Endothelial cell of umbilical vein (primary cell): ENCODE results near the gene OSBPL6. TPM values are rescaled to one million over a fixed set of nuclear protein-coding genes. Genes with fewer than 3 reads are reported as not detected.

ENCODE experiments used
- BruUV-seq: library from RNA; stranded (reverse); fragments of 400-500 nt; replicated peaks from 2 replicates; lab custom pipeline; 2021; lab: Mats Ljungman, UMichigan
- CTCF ChIA-PET: fragments of 300-600, 350-600 bp; sonication (Branson Sonifier 250); formaldehyde crosslinking; loops from one replicate; lab custom pipeline; 2021; ENCODE audit warnings: antibody characterized with exemption, inconsistent platforms; lab: Charles Lee
- POLR2A ChIA-PET: fragments of 300-600, 350-600 bp; sonication (Branson Sonifier 250); formaldehyde crosslinking; loops from one replicate; lab custom pipeline; 2021; ENCODE audit warnings: antibody characterized with exemption, inconsistent platforms; lab: Charles Lee
- DNase-seq: peaks from one replicate; pipeline ENCODE4 v3.0.0-alpha.2; 2011; ENCODE audit warnings: low read depth, low spot score
- FAIRE-seq: peaks from 2 replicates; lab custom pipeline; 2011; peaks lifted over from hg19 to GRCh38; lab: Jason Lieb, UNC
- H2AFZ ChIP-seq: 2 replicates; pipeline ENCODE4 v1.6.0; 2012; ENCODE audit warnings: low read depth, low read length, control low read depth, inconsistent platforms
- H3K27ac ChIP-seq: 2 replicates; pipeline ENCODE4 v1.5.1; 2011; ENCODE audit warnings: low read depth, mild to moderate bottlenecking, control low read depth, low read length, moderate library complexity; ENCODE audit not compliant: insufficient read depth
- H3K27me3 ChIP-seq, 2 experiments: 2 replicates each; pipeline versions ENCODE4 v1.6.0 to v1.6.1; 2011; ENCODE audit warnings: low read length in 2 of 2, mixed read lengths in 1 of 2; ENCODE audit not compliant: control insufficient read depth in 2 of 2, insufficient read depth in 2 of 2
- H3K36me3 ChIP-seq, 2 experiments: 2 replicates in 1 of 2; 3 replicates in 1 of 2; pipeline ENCODE4 v1.5.1; 2011; ENCODE audit warnings: low read length in 2 of 2, mild to moderate bottlenecking in 1 of 2, moderate library complexity in 1 of 2; ENCODE audit not compliant: control insufficient read depth in 2 of 2, insufficient read depth in 2 of 2; ENCODE audit errors: extremely low read depth in 1 of 2
- H3K4me1 ChIP-seq: 3 replicates; pipeline ENCODE4 v1.5.1; 2011; ENCODE audit warnings: mild to moderate bottlenecking, low read length; ENCODE audit not compliant: control insufficient read depth, insufficient read depth; ENCODE audit errors: extremely low read depth
- H3K4me2 ChIP-seq: 2 replicates; pipeline ENCODE4 v1.6.1; 2011; ENCODE audit warnings: low read length, control low read depth, mixed read lengths; ENCODE audit not compliant: insufficient read depth
- H3K4me3 ChIP-seq, 3 experiments: fragments of 200-600 bp in 1 of 3; sonication (generic), shearing (Covaris generic) in 1 of 3; replicated peaks in 1 of 3; 2 replicates each; pipeline ENCODE4 v1.5.1; 2011 to 2016; ENCODE audit warnings: control low read depth in 3 of 3, low read length in 3 of 3, mild to moderate bottlenecking in 2 of 3, inconsistent platforms in 1 of 3, low read depth in 1 of 3, moderate library complexity in 1 of 3; ENCODE audit not compliant: insufficient read depth in 1 of 3
- H3K79me2 ChIP-seq: 2 replicates; pipeline ENCODE4 v1.6.0; 2012; ENCODE audit warnings: low read length, inconsistent platforms; ENCODE audit not compliant: control insufficient read depth, insufficient read depth
- H3K9ac ChIP-seq: replicated peaks from 2 replicates; pipeline ENCODE3; 2011; ENCODE audit warnings: low read length, control low read depth; ENCODE audit not compliant: insufficient read depth; ENCODE audit errors: extremely low read depth
- H3K9me1 ChIP-seq: replicated peaks from 3 replicates; pipeline ENCODE4 v1.6.0; 2011; ENCODE audit warnings: mild to moderate bottlenecking, low read length; ENCODE audit not compliant: control insufficient read depth, insufficient read depth; ENCODE audit errors: extremely low read depth
- H3K9me3 ChIP-seq: replicated peaks from 2 replicates; pipeline ENCODE4 v1.5.1; 2012; ENCODE audit warnings: low read length, inconsistent platforms; ENCODE audit not compliant: control insufficient read depth, insufficient read depth
- H4K20me1 ChIP-seq: replicated peaks from 2 replicates; pipeline ENCODE3; 2011; ENCODE audit warnings: mild to moderate bottlenecking, low read length; ENCODE audit not compliant: control insufficient read depth, insufficient read depth; ENCODE audit errors: extremely low read depth
- CTCF ChIP-seq, 2 donors: IDR thresholded peaks; 1 replicate in 1 of 2; 2 replicates in 1 of 2; pipeline ENCODE4 v1.5.1; 2011; ENCODE audit warnings: low read length in 2 of 2, mild to moderate bottlenecking in 2 of 2, moderate library complexity in 2 of 2, control low read depth in 1 of 2, inconsistent platforms in 1 of 2, low read depth in 1 of 2; ENCODE audit not compliant: insufficient read depth in 1 of 2; ENCODE audit errors: extremely low read depth in 1 of 2
- EZH2 ChIP-seq: IDR thresholded peaks from 2 replicates; pipeline ENCODE4 v1.6.1; 2012; ENCODE audit warnings: borderline replicate concordance, low read depth, mild to moderate bottlenecking, moderate library complexity, low read length, inconsistent platforms; ENCODE audit not compliant: severe bottlenecking
- FOS ChIP-seq: IDR thresholded peaks from 2 replicates; pipeline ENCODE4 v1.6.1; 2011; ENCODE audit warnings: mild to moderate bottlenecking, low read length, moderate library complexity, borderline replicate concordance; ENCODE audit not compliant: insufficient read depth
- GATA2 ChIP-seq: IDR thresholded peaks from 2 replicates; pipeline ENCODE4 v1.7.0; 2011; ENCODE audit warnings: low read depth, mild to moderate bottlenecking, moderate library complexity, mixed read lengths, low read length; ENCODE audit not compliant: insufficient read length, insufficient read depth
- JUN ChIP-seq: IDR thresholded peaks from 2 replicates; pipeline ENCODE4 v1.6.1; 2011; ENCODE audit warnings: borderline replicate concordance, low read depth; ENCODE audit not compliant: insufficient read length, insufficient read depth
- MYC ChIP-seq: IDR thresholded peaks from one replicate; pipeline ENCODE4 v1.6.1; 2011; ENCODE audit warnings: mild to moderate bottlenecking, low read depth, low read length
- POLR2A ChIP-seq: IDR thresholded peaks from 2 replicates; pipeline ENCODE4 v1.6.1; 2012; ENCODE audit warnings: low read depth, mild to moderate bottlenecking, control low read depth, low read length
- POLR2AphosphoS5 ChIP-seq: IDR thresholded peaks from 2 replicates; pipeline ENCODE4 v1.6.1; 2012; ENCODE audit warnings: low read depth, mild to moderate bottlenecking, control low read depth, low read length, moderate library complexity; ENCODE audit not compliant: insufficient read depth
- dilution Hi-C: fragments of 300-500 bp; cut with MboI; formaldehyde crosslinking; loops from one replicate; pipeline ENCODE4 v1.15.0; 2019; ENCODE audit warnings: low sequenced_read_pairs; ENCODE audit not compliant: extremely low pct_ligation_motif_present
- intact Hi-C: fragments of 100-400 bp; cut with micrococcal nuclease; formaldehyde crosslinking; loops from one replicate; pipeline ENCODE4 v1.10.0; 2022
- polyA plus RNA-seq, 4 experiments: library from polyadenylated mRNA; depleted of rRNA in 3 of 4; stranded (reverse) in 3 of 4; unstranded in 1 of 4; fragments of >200 nt; gene quantifications; 2 replicates each; pipeline versions ENCODE4 v1.2.1 to v1.2.3, GENCODE V29; 2011 to 2012; ENCODE audit warnings: missing spikeins in 1 of 4
- total RNA-seq: library from RNA; stranded (reverse); gene quantifications from 2 replicates; pipeline ENCODE4 v1.2.3, GENCODE V29; 2021
- TF ChIP-seq, protein P1 (sequence below): IDR thresholded peaks from 2 replicates; pipeline ENCODE4 v1.6.1; 2011; ENCODE audit not compliant: insufficient read depth, insufficient read length

Gene OSBPL6
- total and polyA plus RNA-seq, 2 donors (not counting 3 experiments of a cell fraction or from before 2014, with no cell fraction given), result 1.5 to 2.3 TPM

- Histone ChIP-seq H3K9me1 (no peaks in the 10 kb centered on the region), H3K79me2 (no peaks in the 10 kb centered on the region), H3K4me1 (no peaks in the 10 kb centered on the region), H3K4me3 (no peak overlapping the region), H3K4me2 (no peak overlapping the region), H3K27ac (no peak overlapping the region), H3K36me3 (no peaks in the 10 kb centered on the region), H2AFZ (no peak overlapping the region), H4K20me1 (no peaks in the 10 kb centered on the region), H3K27me3 (no peaks in the 10 kb centered on the region), H3K9ac (no peak overlapping the region), H3K9me3 (no peaks in the 10 kb centered on the region)
- no peak for DNase-seq
- dilution Hi-C loops, result no loop called here
- BruUV-seq, result no TSS peak
- ChIA-PET CTCF (interaction anchor here (1.0 kb wide), 1 partner anchor 255 kb away, joined by 3 read pairs; the partner anchor contains the start of gene RBM45), POLR2A (no interaction called here)
- TF ChIP-seq POLR2A (no peak), MYC (no peak), CTCF (IDR thresholded peaks at IDR 0.05; ENCODE audit: extremely low read depth in 1 of 2, insufficient read depth in 1 of 2, low read depth in 1 of 2, low read length in 2 of 2) (no peak)
- FAIRE-seq, result no peak
- intact Hi-C loops, result no loop called here
These were observed 173.0 kb downstream of the OSBPL6 start for GRCh38 chr2:178367344-178367743.

- no peak for TF ChIP-seq EZH2
- TF ChIP-seq GATA2, result no peak
- no peak for TF ChIP-seq CTCF (IDR thresholded peaks at IDR 0.05; ENCODE audit: extremely low read depth in 1 of 2, insufficient read depth in 1 of 2, low read depth in 1 of 2, low read length in 2 of 2)
- TF ChIP-seq POLR2A, result no peak
- no peak for TF ChIP-seq JUN
- no peak for TF ChIP-seq MYC
- no peak for TF ChIP-seq POLR2AphosphoS5
- TF ChIP-seq, protein P1, sequence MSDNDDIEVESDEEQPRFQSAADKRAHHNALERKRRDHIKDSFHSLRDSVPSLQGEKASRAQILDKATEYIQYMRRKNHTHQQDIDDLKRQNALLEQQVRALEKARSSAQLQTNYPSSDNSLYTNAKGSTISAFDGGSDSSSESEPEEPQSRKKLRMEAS, result no peak
- TF ChIP-seq FOS, result no peak
- DNase-seq, result no peak
- Histone ChIP-seq H3K4me3 (no peak overlapping the region), H3K4me1 (no peaks in the 10 kb centered on the region), H3K27me3 (no peaks in the 10 kb centered on the region), H3K79me2 (no peaks in the 10 kb centered on the region), H3K36me3 (no peaks in the 10 kb centered on the region), H3K9me3 (no peaks in the 10 kb centered on the region), H2AFZ (no peak overlapping the region), H3K27ac (no peak overlapping the region), H3K9ac (no peak overlapping the region), H3K4me2 (no peak overlapping the region), H4K20me1 (no peaks in the 10 kb centered on the region), H3K9me1 (no peaks in the 10 kb centered on the region)
- no TSS peak for BruUV-seq
- intact Hi-C loops, result no loop called here
- dilution Hi-C loops, result no loop called here
- ChIA-PET POLR2A (no interaction called here), CTCF (interaction anchor here (0.8 kb wide), 1 partner anchor 8 kb away, joined by 3 read pairs; no protein-coding TSS in a partner anchor)
- no peak for FAIRE-seq
These were observed 180.6 kb downstream of the OSBPL6 start for GRCh38 chr2:178374865-178375264.
